ENCODE data around the gene ALDH3A1.
"Not testable (repeated sequence)": the region's sequence is repeated elsewhere in the genome, so short reads cannot be mapped to it uniquely, and the experiment has no call there.

Gene ALDH3A1

DNA sequence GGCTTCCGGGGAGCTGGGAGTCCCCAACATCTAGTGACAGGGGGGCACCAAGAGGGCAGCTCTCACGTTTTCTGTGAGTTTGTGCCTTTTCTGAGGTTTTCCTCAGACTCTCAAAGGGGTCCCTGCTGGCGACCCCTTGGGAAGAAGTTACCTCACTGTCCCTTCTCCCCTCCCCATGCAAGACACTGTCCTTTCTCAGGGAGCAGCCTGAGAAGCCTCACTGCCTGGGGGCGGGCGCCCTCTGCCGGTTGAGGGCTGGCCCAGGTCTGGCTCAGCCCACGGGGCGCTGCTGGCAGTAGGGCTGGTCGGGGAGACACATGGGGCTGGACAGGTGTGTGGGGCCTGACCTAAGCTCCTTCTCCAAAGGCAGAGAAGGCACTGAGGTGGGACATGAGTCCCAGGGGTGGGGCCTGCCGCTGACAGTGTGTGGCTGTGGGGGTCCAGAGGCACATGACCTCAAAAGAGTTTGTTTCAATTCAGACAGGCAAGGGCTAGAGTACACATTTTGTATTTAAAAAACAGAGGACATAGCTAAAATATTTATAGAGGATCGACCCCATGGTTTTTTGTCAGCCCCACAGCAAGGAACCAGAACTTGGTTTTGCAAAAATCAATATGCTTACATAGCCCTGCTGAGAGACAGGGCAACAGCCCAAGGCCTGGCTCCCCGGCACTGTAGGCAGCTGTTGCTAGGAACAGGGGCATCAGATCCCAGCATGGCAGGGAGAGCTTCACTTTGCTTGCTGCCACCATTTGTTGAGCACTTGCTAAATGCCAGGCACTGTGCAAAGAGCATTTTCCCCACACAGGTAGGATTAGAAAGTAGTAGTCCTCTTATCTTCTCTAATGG, 18.5 kb upstream of the ALDH3A1 start:
- no peak for DNase-seq (ENCODE audit: low read depth)
- no peak overlapping the region for H3K4me3 ChIP-seq (ENCODE audit: low read length)
- TF ChIP-seq, protein P1, sequence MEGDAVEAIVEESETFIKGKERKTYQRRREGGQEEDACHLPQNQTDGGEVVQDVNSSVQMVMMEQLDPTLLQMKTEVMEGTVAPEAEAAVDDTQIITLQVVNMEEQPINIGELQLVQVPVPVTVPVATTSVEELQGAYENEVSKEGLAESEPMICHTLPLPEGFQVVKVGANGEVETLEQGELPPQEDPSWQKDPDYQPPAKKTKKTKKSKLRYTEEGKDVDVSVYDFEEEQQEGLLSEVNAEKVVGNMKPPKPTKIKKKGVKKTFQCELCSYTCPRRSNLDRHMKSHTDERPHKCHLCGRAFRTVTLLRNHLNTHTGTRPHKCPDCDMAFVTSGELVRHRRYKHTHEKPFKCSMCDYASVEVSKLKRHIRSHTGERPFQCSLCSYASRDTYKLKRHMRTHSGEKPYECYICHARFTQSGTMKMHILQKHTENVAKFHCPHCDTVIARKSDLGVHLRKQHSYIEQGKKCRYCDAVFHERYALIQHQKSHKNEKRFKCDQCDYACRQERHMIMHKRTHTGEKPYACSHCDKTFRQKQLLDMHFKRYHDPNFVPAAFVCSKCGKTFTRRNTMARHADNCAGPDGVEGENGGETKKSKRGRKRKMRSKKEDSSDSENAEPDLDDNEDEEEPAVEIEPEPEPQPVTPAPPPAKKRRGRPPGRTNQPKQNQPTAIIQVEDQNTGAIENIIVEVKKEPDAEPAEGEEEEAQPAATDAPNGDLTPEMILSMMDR (conservative IDR thresholded peaks at IDR 0.05; ENCODE audit: low read depth, low read length) = peak; percentile 99

DNA sequence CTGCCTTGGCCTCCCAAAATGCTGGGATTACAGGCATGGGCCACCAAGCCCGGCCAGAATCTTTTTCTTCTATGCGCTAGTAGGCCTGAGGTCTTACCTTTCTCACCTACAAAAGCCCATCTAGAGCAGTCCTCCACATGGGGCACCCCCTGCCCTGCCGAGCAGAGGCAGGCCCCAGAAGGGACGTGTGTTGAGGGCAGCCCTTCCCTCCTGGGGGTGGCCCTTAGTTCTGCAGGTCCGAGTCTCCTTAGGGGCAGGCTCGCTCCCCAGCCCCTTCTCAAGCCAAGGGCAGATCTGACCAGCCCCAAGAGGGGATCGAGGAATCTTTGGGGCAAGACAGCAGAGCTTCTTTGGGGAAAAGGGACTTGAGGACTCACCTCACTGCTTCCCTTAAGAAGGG, 17.9 kb upstream of the ALDH3A1 start:
- no peak for DNase-seq (ENCODE audit: low read depth)
- TF ChIP-seq, protein P1 (conservative IDR thresholded peaks at IDR 0.05; ENCODE audit: low read depth, low read length) = no peak
- H3K4me3 ChIP-seq (ENCODE audit: low read length) = no peak overlapping the region

DNA sequence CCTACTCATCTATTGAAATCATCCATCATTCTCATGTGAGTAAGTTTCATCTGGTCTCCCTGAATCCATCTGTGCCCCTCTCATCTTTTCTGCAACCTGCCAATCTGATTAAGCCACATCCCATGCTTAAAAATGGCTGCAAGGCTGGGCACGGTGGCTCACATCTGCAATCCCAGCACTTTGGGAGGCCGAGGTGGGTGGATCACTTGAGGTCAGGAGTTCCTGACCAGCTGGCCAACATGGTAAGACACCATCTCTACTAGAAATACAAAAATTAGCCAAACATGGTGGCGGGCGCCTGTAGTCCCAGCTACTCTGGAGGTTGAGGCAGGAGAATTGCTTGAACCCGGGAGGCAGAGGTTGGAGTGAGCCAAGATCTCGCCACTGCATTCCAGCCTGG, 15.9 kb upstream of the ALDH3A1 start:
- not testable (repeated sequence) for DNase-seq (ENCODE audit: low read depth); H3K4me3 ChIP-seq (ENCODE audit: low read length)

DNA sequence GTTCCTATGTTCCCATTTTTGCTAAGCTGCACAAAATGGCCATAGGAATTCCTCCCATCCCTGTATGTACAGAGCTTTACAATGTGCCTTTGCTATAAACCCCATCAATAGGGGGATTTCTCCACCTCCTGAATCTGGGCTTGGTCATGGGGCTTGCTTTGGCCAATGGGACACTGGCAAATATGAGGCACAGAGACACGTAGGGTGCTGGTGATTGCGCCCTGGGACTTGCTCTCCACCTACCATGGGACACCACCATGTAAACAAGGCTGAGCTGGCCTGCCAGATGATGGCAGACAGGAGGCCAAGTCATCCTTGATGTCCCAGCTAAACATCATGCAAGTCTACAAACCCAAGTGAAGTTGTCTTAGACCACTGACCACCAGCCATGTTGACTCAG, 15.3 kb upstream of the ALDH3A1 start:
- TF ChIP-seq, protein P1 (conservative IDR thresholded peaks at IDR 0.05; ENCODE audit: low read depth, low read length) = no peak

DNA sequence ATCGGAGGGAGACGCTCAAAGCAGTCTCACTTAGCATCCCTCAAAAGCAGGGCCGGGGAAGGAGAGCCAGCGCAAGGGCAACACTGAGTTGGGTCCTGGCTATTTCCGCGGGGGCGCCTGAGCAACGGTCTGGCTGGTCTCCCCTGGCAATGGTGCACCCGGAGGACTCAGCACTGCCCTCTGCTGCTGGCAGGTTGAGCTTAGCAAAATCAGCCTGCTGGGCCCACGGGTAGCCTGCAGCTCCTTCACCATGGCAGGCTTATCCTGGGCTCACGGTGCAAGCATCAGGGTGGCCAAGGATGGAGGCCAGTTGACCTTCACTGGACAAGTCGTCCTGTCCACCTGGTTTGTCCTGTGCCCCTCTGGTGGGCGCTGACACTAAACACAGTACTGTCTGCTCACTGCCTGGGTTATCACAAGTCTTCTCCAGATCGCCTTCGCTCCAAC, 14.4 kb upstream of the ALDH3A1 start:
- TF ChIP-seq, protein P1 (conservative IDR thresholded peaks at IDR 0.05; ENCODE audit: low read depth, low read length) = peak; percentile 81
- no peak for DNase-seq (ENCODE audit: low read depth)
- H3K4me3 ChIP-seq (ENCODE audit: low read length) = no peak overlapping the region

More for the DNA sequence above, 15.3 kb upstream of the ALDH3A1 start:
- no peak overlapping the region for H3K4me3 ChIP-seq (ENCODE audit: low read length)
- DNase-seq (ENCODE audit: low read depth) = no peak

DNA sequence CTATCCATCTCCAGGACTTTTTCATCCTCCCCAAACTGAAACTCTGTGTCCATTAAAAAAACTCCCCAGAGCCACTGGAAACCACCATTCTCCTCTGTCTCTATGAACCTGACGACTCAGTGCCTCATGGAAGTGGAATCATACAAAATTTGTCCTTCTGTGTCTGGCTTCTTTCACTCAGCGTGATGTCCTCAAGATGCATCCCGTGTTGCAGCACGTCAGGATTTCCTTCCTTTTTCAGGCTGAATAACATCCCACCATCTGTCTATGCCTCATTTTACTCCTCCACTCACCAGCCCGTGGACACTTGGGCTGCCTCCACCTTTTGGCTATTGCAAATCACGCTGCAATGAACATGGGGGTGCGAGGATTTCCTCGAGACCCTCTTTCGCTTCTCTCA, 12.6 kb upstream of the ALDH3A1 start:
- TF ChIP-seq, protein P1 (conservative IDR thresholded peaks at IDR 0.05; ENCODE audit: low read depth, low read length) = no peak
- no peak overlapping the region for H3K4me3 ChIP-seq (ENCODE audit: low read length)
- DNase-seq (ENCODE audit: low read depth) = no peak

DNA sequence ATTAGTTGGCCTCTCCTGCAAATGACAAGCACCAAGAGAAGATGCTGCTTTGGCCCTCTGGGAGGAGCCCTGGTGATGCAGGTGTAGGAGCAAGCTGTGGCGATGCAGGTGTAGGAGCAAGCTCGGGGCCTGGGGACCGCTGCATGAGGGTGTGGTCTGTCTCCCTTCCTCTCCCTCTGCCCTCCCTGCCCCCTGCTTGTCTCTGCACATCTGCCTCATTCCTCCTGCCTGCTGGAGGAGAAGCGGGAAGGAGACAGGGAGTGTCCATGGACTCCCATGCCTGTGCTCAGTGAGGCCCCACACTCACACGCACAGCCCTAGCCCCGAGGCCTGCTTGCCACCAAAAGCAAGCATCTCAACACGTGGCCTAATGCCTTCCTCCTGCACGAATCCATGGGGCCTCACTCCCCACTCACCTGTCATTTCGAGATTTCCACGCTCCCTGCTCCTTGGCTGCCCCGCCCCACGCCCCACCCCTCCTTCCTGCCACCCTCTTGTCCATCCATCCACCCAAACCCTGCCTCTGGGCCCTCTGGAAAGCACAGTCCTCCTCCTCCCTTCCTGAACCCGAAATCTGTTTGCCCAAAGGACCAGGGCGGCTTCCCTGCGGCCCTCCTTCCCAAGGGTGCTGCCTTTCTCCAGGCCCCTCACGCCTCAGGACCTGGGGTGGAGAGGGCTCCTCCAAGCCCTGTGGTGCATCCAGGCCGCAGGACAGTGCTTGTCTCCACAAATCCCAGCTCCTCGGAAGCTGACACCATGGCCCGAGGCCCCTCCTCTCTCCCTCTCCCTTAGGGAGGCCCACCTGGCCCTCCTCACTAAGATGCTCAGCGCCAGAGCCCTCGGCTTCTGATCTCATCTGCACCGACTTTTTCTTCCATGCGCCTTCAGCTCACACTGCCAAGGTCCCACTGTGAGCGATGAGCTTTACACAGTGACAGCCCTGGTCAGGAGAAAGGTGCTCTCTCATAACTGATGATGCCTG, 11.8 kb upstream of the ALDH3A1 start:
- no peak overlapping the region for H3K4me3 ChIP-seq (ENCODE audit: low read length)
- TF ChIP-seq, protein P1 (conservative IDR thresholded peaks at IDR 0.05; ENCODE audit: low read depth, low read length) = no peak
- DNase-seq (ENCODE audit: low read depth) = no peak
